Thoracic aorta (tissue), 2 donors: Measurements from ENCODE around the gene C3orf22. TPM values are rescaled to one million over a fixed set of nuclear protein-coding genes. Genes with fewer than 3 reads are reported as not detected.
"Not testable (repeated sequence)": the region's sequence is repeated elsewhere in the genome, so short reads cannot be mapped to it uniquely, and the experiment has no call there.

Experiments used
- ATAC-seq: fragments of 150-250 bp; one replicate; pipeline ENCODE4 v1.8.0; 2017; ENCODE audit warnings: low read depth; ENCODE audit not compliant: insufficient number of reproducible peaks, low FRiP score
- DNase-seq: peaks from one replicate; pipeline ENCODE4 v3.0.0-alpha.2; 2020; ENCODE audit warnings: low spot score
- H3K27ac ChIP-seq, 2 donors: fragments of 200-600 bp; sonication (generic); 1 replicate in 1 of 2; 2 replicates in 1 of 2; pipeline ENCODE4 v1.5.1; 2016; ENCODE audit warnings: mild to moderate bottlenecking in 2 of 2, moderate library complexity in 2 of 2
- H3K27me3 ChIP-seq: fragments of 200-600 bp; sonication (generic); replicated peaks from 2 replicates; pipeline ENCODE4 v1.6.0; 2016; ENCODE audit warnings: mild to moderate bottlenecking; ENCODE audit not compliant: insufficient read depth
- H3K36me3 ChIP-seq: fragments of 200-600 bp; sonication (generic); one replicate; pipeline ENCODE4 v1.5.1; 2016
- H3K4me1 ChIP-seq, 2 donors: fragments of 200-600 bp; sonication (generic); 1 replicate in 1 of 2; 2 replicates in 1 of 2; pipeline versions ENCODE4 v1.5.1 to v1.6.0; 2016; ENCODE audit warnings: low read depth in 2 of 2, mild to moderate bottlenecking in 1 of 2; ENCODE audit not compliant: control insufficient read depth in 1 of 2
- H3K4me3 ChIP-seq: fragments of 200-600 bp; sonication (generic); 2 replicates; pipeline ENCODE4 v1.5.1; 2016; ENCODE audit warnings: mild to moderate bottlenecking
- H3K9me3 ChIP-seq: fragments of 200-600 bp; sonication (generic); 2 replicates; pipeline ENCODE4 v1.5.1; 2016
- total RNA-seq, 2 donors: library from RNA; depleted of rRNA; stranded (reverse); fragments of >200 nt; gene quantifications; one replicate each; pipeline versions ENCODE4 v1.1.0 to v1.2.3, GENCODE V29; 2016
- TF ChIP-seq, protein P1 (sequence below): fragments of 200-600 bp; sonication (generic); IDR thresholded peaks from one replicate; pipeline ENCODE4 v1.5.1; 2019; ENCODE audit warnings: antibody characterized with exemption

Gene C3orf22
- total RNA-seq, 2 donors from 2014 or later: not detected

DNA sequence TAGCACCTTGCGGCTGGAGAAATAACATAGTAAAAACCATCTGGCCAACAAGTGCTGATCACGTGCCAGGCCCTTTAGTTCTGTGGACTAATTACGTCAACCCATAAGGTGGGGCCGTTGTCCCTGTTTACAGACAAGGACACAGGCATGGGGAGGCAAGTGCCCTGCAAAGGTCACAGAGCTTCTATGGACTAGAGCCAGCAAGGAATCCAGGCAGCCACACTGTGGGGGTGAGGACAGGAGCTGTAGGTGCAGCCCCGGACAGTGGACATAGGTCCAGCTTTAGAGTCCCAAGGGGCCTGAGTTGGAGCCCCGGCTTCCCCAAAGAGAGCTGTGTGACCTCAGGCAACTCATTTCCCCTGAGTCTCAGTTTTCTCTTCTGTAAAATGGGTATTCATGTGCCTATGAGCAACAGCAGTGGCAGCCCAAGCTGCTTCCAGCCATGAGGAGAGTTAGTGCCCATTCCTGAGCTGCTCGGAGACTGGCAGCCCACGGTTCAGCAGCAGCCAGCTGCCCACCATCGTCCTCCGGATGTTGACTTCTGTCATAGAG, 20.9 kb downstream of the C3orf22 start:
- TF ChIP-seq, protein P1, sequence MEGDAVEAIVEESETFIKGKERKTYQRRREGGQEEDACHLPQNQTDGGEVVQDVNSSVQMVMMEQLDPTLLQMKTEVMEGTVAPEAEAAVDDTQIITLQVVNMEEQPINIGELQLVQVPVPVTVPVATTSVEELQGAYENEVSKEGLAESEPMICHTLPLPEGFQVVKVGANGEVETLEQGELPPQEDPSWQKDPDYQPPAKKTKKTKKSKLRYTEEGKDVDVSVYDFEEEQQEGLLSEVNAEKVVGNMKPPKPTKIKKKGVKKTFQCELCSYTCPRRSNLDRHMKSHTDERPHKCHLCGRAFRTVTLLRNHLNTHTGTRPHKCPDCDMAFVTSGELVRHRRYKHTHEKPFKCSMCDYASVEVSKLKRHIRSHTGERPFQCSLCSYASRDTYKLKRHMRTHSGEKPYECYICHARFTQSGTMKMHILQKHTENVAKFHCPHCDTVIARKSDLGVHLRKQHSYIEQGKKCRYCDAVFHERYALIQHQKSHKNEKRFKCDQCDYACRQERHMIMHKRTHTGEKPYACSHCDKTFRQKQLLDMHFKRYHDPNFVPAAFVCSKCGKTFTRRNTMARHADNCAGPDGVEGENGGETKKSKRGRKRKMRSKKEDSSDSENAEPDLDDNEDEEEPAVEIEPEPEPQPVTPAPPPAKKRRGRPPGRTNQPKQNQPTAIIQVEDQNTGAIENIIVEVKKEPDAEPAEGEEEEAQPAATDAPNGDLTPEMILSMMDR: no peak
- Histone ChIP-seq H3K4me1 (peaks cover 3 to 17% of the 10 kb centered on the region in 2 donors), H3K27ac (no peak overlapping the region), H3K36me3 (no peaks in the 10 kb centered on the region), H3K27me3 (no peaks in the 10 kb centered on the region), H3K9me3 (no peaks in the 10 kb centered on the region), H3K4me3 (no peak overlapping the region)
- DNase-seq (no peak), ATAC-seq (no peak)

DNA sequence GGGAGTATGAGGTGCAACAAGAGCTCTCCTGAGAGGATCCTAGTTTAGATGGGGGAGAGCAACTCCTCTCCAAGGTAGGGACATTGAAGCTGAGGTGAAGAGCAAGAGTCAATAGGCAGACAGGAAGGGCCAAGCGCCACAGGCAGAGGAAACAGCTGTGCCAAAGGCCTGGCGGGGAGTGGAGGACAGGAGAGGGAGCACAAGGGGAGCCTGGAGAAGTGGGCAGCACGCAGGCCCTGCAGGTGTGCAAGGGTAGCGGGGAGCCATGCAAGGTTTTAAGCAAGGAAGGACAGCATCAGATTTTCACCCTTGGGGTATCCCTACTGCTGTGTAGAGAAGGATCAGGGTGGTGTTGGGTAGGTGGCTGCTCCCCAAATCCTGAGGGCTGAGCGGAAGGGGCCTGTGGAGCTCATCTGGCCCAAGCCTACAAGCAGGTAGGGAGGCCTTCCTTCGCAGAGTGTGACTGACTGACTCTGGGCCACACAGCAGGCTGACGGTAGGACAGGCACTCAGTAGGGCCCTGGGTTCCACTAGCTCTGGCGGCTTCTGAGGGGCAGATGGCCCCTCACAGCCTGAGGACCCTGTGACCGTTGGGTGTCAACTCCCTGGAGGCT, 21.5 kb downstream of the C3orf22 start:
- TF ChIP-seq, protein P1: no peak
- H3K9me3 ChIP-seq: no peaks in the 10 kb centered on the region
- no peaks in the 10 kb centered on the region for H3K36me3 ChIP-seq
- no peak overlapping the region for H3K4me3 ChIP-seq
- H3K27ac ChIP-seq: no peak overlapping the region
- H3K4me1 ChIP-seq: peaks cover 3 to 13% of the 10 kb centered on the region in 2 donors
- H3K27me3 ChIP-seq: no peaks in the 10 kb centered on the region
- ATAC-seq (no peak), DNase-seq (no peak)

DNA sequence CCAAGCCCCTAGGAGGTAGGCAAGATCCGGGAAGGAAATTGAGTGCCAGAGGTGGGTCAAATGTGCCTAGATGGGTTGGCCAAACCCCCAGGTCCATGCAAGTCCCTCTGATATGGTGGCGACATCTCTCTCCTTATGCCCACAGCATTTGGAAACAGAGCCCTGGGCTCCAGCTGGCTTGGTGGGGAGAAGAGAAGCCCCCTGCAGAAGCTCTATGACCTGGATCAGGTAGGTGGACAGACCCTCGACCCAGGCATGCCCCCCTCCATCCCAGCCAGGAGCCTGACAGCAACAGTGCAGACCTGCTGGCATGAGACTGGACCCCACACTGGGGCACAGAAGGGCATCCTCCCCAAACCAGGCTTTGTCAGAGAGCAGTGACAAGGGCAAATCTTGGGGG, 22.6 kb downstream of the C3orf22 start:
- TF ChIP-seq, protein P1: no peak
- Histone ChIP-seq H3K4me3 (no peak overlapping the region), H3K36me3 (no peaks in the 10 kb centered on the region), H3K4me1 (peaks cover 3 to 7% of the 10 kb centered on the region in 2 donors), H3K27ac (no peak overlapping the region), H3K27me3 (no peaks in the 10 kb centered on the region), H3K9me3 (no peaks in the 10 kb centered on the region)
- ATAC-seq (no peak), DNase-seq (no peak)

DNA sequence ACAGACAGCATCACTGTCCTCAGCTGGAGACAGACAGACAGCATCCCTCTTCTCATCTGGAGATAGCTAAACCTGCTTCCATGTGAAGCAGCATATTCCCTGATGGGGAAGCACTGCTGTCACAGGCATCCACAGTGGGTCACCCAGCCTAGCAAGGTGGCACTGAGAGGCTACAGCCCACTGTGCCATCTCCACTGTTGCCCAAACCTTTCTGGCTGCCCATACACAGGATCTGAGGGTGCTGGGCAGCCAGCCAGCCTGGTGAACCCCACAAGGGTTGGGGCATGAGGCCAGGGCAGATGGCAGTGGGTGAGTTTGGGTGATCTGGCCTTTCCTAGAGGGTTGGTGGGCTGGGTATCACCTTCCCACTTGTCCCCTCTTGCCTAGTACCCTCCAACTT, 23.1 kb downstream of the C3orf22 start:
- DNase-seq: no peak
- Histone ChIP-seq H3K36me3 (no peaks in the 10 kb centered on the region), H3K27me3 (no peaks in the 10 kb centered on the region), H3K27ac (no peak overlapping the region), H3K9me3 (no peaks in the 10 kb centered on the region), H3K4me1 (peaks cover under 1 to 2% of the 10 kb centered on the region in 2 donors), H3K4me3 (no peak overlapping the region)
- TF ChIP-seq, protein P1: no peak
- no peak for ATAC-seq

DNA sequence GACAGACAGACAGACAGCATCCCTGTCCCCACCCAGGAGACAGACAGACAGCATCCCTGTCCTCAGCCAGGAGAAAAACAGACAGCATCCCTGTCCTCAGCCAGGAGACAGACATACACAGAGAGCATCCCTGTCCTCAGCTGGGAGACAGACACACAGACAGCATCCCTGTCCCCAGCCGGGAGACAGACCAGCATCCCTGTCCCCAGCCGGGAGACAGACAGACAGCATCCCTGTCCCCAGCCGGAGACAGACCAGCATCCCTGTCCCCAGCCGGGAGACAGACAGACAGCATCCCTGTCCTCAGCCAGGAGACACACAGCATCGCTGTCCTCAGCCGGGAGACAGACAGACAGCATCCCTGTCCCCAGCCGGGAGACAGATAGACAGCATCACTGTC, 24.0 kb downstream of the C3orf22 start:
- not testable (repeated sequence) for DNase-seq, ATAC-seq

DNA sequence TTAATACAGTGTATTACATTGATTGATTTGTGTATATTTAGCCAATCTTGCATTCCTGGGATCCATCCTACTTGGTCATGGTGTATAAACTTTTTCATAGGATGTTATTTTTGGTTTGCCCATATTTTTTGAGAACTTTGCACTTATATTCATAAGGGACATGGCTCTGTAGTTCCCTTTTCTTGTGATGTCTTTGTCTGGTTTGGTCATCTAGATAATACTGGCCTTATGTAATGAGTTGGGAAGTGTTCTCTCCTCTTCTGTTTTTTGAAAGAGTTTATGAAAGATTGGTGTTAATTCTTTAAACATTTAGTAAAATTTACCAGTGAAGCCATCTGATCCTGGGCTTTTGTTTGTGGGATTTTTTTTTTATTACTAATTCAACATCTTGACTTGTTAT, 25.2 kb downstream of the C3orf22 start:
- Histone ChIP-seq H3K27ac (no peak overlapping the region), H3K36me3 (no peaks in the 10 kb centered on the region), H3K4me1 (no peaks in the 10 kb centered on the region), H3K4me3 (no peak overlapping the region), H3K27me3 (no peaks in the 10 kb centered on the region), H3K9me3 (no peaks in the 10 kb centered on the region)
- no peak for DNase-seq
- ATAC-seq: no peak
- TF ChIP-seq, protein P1: no peak

More for the DNA sequence above, 24.0 kb downstream of the C3orf22 start:
- H3K36me3 ChIP-seq, H3K27me3 ChIP-seq, H3K27ac ChIP-seq, H3K4me3 ChIP-seq, H3K4me1 ChIP-seq, H3K9me3 ChIP-seq: not testable (repeated sequence)
